BE2C (cell line): ENCODE results near the gene GDI2.

Experiments
- DNase-seq: peaks from one replicate; pipeline ENCODE4 v3.0.0-alpha.2; 2020
- H3K27me3 ChIP-seq: fragments of 250-450 bp; sonication (Bioruptor Pico); 2 replicates; pipeline ENCODE4 v1.5.1; 2020; ENCODE audit warnings: mild to moderate bottlenecking
- H3K36me3 ChIP-seq: fragments of 250-450 bp; sonication (Bioruptor Pico); 2 replicates; pipeline ENCODE4 v1.5.1; 2020; ENCODE audit warnings: mild to moderate bottlenecking
- H3K4me1 ChIP-seq: fragments of 250-450 bp; sonication (Bioruptor Pico); 2 replicates; pipeline ENCODE4 v1.5.1; 2020
- H3K4me3 ChIP-seq: 2 replicates; pipeline ENCODE4 v1.5.1; 2011; ENCODE audit warnings: low read depth, low read length
- H3K9me3 ChIP-seq: fragments of 250-450 bp; sonication (Bioruptor Pico); 2 replicates; pipeline ENCODE4 v1.5.1; 2020
- TF ChIP-seq, protein P1 (sequence below): IDR thresholded peaks from 2 replicates; pipeline ENCODE4 v1.5.1; 2012; ENCODE audit warnings: mild to moderate bottlenecking, low read depth, low read length

The GDI2 gene

DNA sequence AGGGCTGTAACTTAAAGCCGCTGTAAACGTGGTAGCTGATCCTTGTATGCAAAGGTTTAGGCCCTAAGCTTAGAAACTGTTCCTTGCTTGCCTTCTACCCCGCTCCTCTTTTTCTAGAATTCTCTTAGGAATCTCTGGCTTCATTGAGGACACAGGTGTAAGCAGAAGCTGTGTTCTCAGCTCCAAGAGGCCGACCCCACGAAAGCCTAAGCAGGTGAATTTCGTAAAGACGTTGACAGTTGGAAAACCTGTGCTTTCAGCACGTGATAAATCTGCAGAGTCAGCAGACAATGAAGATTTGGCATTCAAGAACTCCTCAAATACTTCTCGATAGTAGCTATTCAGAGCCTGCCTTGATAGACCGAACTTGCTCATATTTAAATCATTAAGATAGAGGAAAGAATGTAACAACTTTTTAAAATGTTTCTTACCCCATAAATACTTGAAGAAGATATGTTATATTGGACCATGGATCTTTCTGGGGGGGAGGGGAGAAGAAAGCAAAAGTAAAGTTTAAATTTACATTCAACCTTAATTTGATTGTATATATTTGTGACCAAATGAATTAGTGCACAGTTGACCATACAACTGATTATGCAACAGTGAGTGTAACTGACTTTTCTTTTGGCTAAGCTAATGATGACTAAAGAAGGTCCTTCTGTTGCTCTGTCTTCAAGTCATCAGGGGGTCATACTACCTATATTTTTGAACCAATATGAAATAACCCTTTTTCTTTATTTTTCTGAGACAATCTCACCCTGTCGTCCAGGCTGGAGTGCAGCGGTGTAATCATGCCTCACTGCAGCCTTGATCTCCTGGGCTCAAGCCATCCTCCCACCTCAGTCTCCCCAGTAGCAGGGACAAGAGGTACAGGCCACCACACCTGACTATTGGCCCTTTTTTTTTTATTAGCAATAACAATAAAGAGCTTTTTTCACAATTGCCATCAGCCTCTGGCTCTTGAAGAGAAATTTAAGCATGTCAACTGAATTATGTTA lies 1.2 kb upstream of the GDI2 start:
- H3K4me1 ChIP-seq: no peaks in the 10 kb centered on the region; the same call in none of the 2 replicates
- no peaks in the 10 kb centered on the region for H3K9me3 ChIP-seq
- H3K27me3 ChIP-seq: no peaks in the 10 kb centered on the region
- no peaks in the 10 kb centered on the region for H3K36me3 ChIP-seq
- H3K4me3 ChIP-seq: peak overlapping the region; percentile 91
- DNase-seq: no peak
- TF ChIP-seq, protein P1, sequence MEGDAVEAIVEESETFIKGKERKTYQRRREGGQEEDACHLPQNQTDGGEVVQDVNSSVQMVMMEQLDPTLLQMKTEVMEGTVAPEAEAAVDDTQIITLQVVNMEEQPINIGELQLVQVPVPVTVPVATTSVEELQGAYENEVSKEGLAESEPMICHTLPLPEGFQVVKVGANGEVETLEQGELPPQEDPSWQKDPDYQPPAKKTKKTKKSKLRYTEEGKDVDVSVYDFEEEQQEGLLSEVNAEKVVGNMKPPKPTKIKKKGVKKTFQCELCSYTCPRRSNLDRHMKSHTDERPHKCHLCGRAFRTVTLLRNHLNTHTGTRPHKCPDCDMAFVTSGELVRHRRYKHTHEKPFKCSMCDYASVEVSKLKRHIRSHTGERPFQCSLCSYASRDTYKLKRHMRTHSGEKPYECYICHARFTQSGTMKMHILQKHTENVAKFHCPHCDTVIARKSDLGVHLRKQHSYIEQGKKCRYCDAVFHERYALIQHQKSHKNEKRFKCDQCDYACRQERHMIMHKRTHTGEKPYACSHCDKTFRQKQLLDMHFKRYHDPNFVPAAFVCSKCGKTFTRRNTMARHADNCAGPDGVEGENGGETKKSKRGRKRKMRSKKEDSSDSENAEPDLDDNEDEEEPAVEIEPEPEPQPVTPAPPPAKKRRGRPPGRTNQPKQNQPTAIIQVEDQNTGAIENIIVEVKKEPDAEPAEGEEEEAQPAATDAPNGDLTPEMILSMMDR: no peak

DNA sequence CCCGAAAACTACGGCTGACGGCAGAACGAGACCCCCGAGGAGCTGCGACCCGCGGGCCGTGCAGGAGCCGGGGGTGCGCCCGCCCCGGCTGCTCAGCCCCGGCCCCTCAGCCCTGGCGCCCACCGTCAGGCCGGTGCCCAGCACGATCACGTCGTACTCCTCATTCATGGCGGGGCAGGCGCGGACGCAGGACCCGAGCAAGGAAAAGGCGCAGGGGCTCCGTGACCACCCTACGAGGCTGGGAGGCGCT lies 218 bp downstream of the GDI2 start:
- no peaks in the 10 kb centered on the region for H3K27me3 ChIP-seq
- DNase-seq: no peak
- TF ChIP-seq, protein P1: no peak
- peaks cover 7% of the 10 kb centered on the region; the same call in 1 of the 2 replicates for H3K36me3 ChIP-seq
- H3K4me3 ChIP-seq: peak overlapping the region; percentile 91
- no peaks in the 10 kb centered on the region; the same call in none of the 2 replicates for H3K4me1 ChIP-seq
- H3K9me3 ChIP-seq: no peaks in the 10 kb centered on the region

DNA sequence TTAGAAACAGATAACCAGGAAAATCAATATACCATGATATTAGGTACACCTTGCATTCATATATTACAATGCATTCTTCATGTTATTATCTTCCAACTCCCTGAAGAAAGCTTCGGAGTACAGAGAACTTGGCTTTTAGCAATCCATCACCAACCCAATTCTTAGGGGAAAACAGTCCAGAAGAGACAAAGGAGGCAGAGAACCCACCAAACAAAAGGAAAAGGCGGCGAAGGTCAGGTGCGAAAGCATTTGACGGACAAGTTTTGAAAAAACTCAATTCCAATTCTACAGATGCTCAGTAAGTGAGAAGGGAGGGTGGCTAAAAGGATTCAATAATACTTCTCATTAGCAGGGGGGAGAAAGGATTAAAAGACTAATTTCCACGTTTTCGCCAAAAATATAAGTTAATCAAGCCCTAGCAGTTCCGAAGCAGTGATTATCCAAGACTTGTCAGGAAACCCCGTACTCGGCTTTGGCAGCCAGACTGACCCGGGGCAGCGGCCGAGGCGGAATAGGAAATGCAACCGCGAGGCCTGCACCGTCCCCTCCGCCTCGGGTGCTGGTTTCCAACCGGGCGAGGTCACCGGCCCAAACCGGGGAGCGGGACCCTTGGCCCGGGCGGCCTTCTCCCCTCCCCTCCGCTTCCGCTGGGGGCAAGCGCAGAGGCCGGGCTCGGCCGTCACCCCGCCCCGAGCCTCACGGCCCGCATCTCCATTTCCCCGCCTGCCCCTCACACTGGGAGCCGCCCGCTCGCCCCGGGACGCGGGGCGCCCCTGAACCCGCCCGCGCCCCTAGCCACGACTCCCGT lies 747 bp downstream of the GDI2 start:
- TF ChIP-seq, protein P1: no peak
- H3K4me1 ChIP-seq: no peaks in the 10 kb centered on the region; the same call in none of the 2 replicates
- peaks cover 11% of the 10 kb centered on the region; the same call in 1 of the 2 replicates for H3K36me3 ChIP-seq
- H3K9me3 ChIP-seq: no peaks in the 10 kb centered on the region
- peak overlapping the region; percentile 91 for H3K4me3 ChIP-seq
- peak; percentile 45 for DNase-seq
- no peaks in the 10 kb centered on the region for H3K27me3 ChIP-seq

DNA sequence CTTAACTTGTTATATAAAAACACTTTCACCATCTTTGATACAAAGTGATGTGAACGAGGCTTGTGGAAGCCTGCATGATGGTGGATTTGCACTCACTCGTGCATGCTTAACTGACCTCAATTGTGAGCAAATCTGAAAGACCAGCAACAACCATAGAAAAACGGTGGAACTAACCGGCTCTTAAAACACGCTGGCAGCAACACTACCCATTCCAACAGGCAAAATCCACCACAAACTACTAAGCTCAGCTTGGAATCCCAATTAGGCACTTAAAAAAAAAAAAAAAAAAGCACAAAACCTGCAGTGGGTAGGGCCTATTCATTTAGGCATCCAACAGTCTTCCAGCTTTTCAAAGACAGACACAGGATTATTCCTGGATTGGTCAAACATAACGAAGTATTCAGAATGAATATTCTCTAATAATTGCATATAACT lies 1.8 kb downstream of the GDI2 start:
- TF ChIP-seq, protein P1: no peak
- no peaks in the 10 kb centered on the region; the same call in none of the 2 replicates for H3K4me1 ChIP-seq
- peak overlapping the region; percentile 91 for H3K4me3 ChIP-seq
- no peak for DNase-seq
- H3K27me3 ChIP-seq: no peaks in the 10 kb centered on the region
- no peaks in the 10 kb centered on the region for H3K9me3 ChIP-seq
- peaks cover 11% of the 10 kb centered on the region; the same call in 1 of the 2 replicates for H3K36me3 ChIP-seq

DNA sequence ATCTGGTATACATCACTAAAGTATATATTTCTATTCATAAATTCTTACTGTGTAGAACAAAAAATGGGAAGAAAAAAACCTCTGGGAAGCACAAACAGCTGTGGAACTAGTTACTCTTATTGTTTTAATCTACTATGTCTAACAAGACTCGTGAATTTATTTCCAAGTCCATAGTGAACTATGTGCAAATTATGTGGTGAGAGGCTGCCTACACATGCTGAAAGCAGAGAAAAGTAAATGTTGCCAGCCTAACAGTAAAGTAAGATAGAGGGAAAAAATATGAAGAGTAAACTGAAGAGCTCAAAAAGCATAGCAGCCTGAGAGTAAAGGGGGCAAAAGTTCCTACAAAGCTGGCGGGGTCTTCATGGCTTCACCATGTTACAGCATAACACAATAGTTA lies 3.0 kb downstream of the GDI2 start:
- Histone ChIP-seq H3K36me3 (peaks cover 18% of the 10 kb centered on the region; the same call in 1 of the 2 replicates), H3K27me3 (no peaks in the 10 kb centered on the region), H3K4me3 (no peak overlapping the region), H3K9me3 (no peaks in the 10 kb centered on the region), H3K4me1 (no peaks in the 10 kb centered on the region; the same call in none of the 2 replicates)
- TF ChIP-seq, protein P1: no peak
- no peak for DNase-seq
